GM12878 (cell line): ENCODE measurements around the gene CAMTA1. TPM values are rescaled to one million over a fixed set of nuclear protein-coding genes. Genes with fewer than 3 reads are reported as not detected.

Experiments
- ATAC-seq: fragments of 200-7000 bp; cut with Tn5 transposase; 3 replicates; pipeline ENCODE4 v1.9.1; 2020; ENCODE audit warnings: mild to moderate bottlenecking, moderate library complexity
- BruUV-seq: library from RNA; stranded (reverse); fragments of 400-500 nt; replicated peaks from 2 replicates; lab custom pipeline; 2021; lab: Mats Ljungman, UMichigan
- CTCF ChIA-PET: fragments of 300-600 bp; sonication (Branson Sonifier 250); formaldehyde crosslinking; extraction: SDS; loops from one replicate; lab custom pipeline; 2021; ENCODE audit warnings: inconsistent platforms; lab: Yijun Ruan, JAX
- POLR2A ChIA-PET: fragments of 350-600 bp; formaldehyde crosslinking; extraction: SDS; loops from one replicate; lab custom pipeline; 2021; ENCODE audit warnings: inconsistent platforms; lab: Charles Lee
- RAD21 ChIA-PET: fragments of 300-600 bp; sonication (Branson Sonifier 250); formaldehyde crosslinking; loops from one replicate; lab custom pipeline; 2023; ENCODE audit warnings: antibody characterized with exemption; ENCODE audit not compliant: unreplicated experiment; lab: Charles Lee
- SMC1A ChIA-PET: fragments of 300-600 bp; sonication (Branson Sonifier 250); formaldehyde crosslinking; loops from one replicate; lab custom pipeline; 2023; ENCODE audit not compliant: unreplicated experiment, uncharacterized antibody; lab: Charles Lee
- DNase-seq: peaks from one replicate; pipeline ENCODE4 v3.0.0-alpha.2; 2011; ENCODE audit warnings: low read depth, low spot score
- FAIRE-seq: peaks from 3 replicates; lab custom pipeline; 2011; peaks lifted over from hg19 to GRCh38; lab: Jason Lieb, UNC
- H2AFZ ChIP-seq: 2 replicates; pipeline ENCODE4 v1.6.0; 2011; ENCODE audit warnings: low read depth, low read length, control low read depth; ENCODE audit not compliant: control insufficient read depth
- H3K27ac ChIP-seq: 2 replicates; pipeline ENCODE4 v1.5.1; 2011; ENCODE audit warnings: control low read depth; ENCODE audit not compliant: control insufficient read depth, insufficient read depth
- H3K27me3 ChIP-seq, 2 experiments: replicated peaks in 1 of 2; 2 replicates each; pipeline versions ENCODE4 v1.6.0 to v1.6.1; 2011; ENCODE audit warnings: low read length in 1 of 2; ENCODE audit not compliant: control insufficient read depth in 2 of 2, insufficient read depth in 2 of 2
- H3K36me3 ChIP-seq, 2 experiments: 2 replicates each; pipeline ENCODE4 v1.5.1; 2011; ENCODE audit warnings: low read length in 1 of 2; ENCODE audit not compliant: control insufficient read depth in 2 of 2, insufficient read depth in 2 of 2
- H3K4me1 ChIP-seq: 2 replicates; pipeline ENCODE4 v1.6.1; 2011; ENCODE audit warnings: mild to moderate bottlenecking, low read length, moderate library complexity, mixed read lengths; ENCODE audit not compliant: control insufficient read depth, insufficient read depth
- H3K4me2 ChIP-seq: 2 replicates; pipeline ENCODE4 v1.6.0; 2011; ENCODE audit warnings: control low read depth; ENCODE audit not compliant: control insufficient read depth, insufficient read depth
- H3K4me3 ChIP-seq: fragments of 200-600 bp; sonication (generic); 2 replicates; pipeline ENCODE4 v1.5.1; 2016
- H3K79me2 ChIP-seq: 2 replicates; pipeline ENCODE4 v1.6.0; 2011; ENCODE audit warnings: low read length; ENCODE audit not compliant: control insufficient read depth, insufficient read depth
- H3K9ac ChIP-seq: 2 replicates; pipeline ENCODE4 v1.8.0; 2011; ENCODE audit warnings: low read length, control low read depth, mixed read lengths; ENCODE audit not compliant: control insufficient read depth, insufficient read depth
- H3K9me3 ChIP-seq: replicated peaks from 3 replicates; pipeline ENCODE4 v1.5.1; 2011; ENCODE audit warnings: mild to moderate bottlenecking, low read length; ENCODE audit not compliant: control insufficient read depth, insufficient read depth
- H4K20me1 ChIP-seq: 2 replicates; pipeline ENCODE4 v1.6.0; 2011; ENCODE audit not compliant: control insufficient read depth, insufficient read depth
- BCL3 ChIP-seq: IDR thresholded peaks from 2 replicates; pipeline ENCODE4 v1.6.1; 2011; ENCODE audit warnings: borderline replicate concordance, low read depth, mild to moderate bottlenecking, moderate library complexity, low read length; ENCODE audit not compliant: insufficient read depth, poor library complexity, severe bottlenecking
- CHD2 ChIP-seq: IDR thresholded peaks from 2 replicates; pipeline ENCODE4 v1.6.1; 2011; ENCODE audit warnings: low read depth, low read length, improper control_type of control experiment, borderline replicate concordance
- E2F4 ChIP-seq: IDR thresholded peaks from 2 replicates; pipeline ENCODE4 v1.6.1; 2012; ENCODE audit warnings: low read depth, low read length, improper control_type of control experiment
- IKZF2 ChIP-seq, 2 experiments: fragments of 450-650 bp; IDR thresholded peaks; 2 replicates each; pipeline ENCODE4 v1.6.1; 2017; ENCODE audit warnings: mild to moderate bottlenecking in 2 of 2, moderate library complexity in 2 of 2
- POLR2AphosphoS2 ChIP-seq: IDR thresholded peaks from 2 replicates; pipeline ENCODE4 v1.6.1; 2011; ENCODE audit warnings: low read depth, mild to moderate bottlenecking, low read length, improper control_type of control experiment, moderate library complexity
- RAD21 ChIP-seq: IDR thresholded peaks from 2 replicates; pipeline ENCODE4 v1.6.1; 2011; ENCODE audit warnings: mild to moderate bottlenecking, low read depth, low read length, moderate library complexity; ENCODE audit not compliant: insufficient read depth
- SMC3 ChIP-seq: IDR thresholded peaks from 2 replicates; pipeline ENCODE4 v1.6.1; 2011; ENCODE audit warnings: low read length, improper control_type of control experiment, borderline replicate concordance
- TAF1 ChIP-seq: IDR thresholded peaks from 2 replicates; pipeline ENCODE4 v1.6.1; 2011; ENCODE audit warnings: mild to moderate bottlenecking, low read depth, low read length, borderline replicate concordance
- USF2 ChIP-seq: IDR thresholded peaks from 2 replicates; pipeline ENCODE4 v1.6.1; 2011; ENCODE audit warnings: low read depth, low read length, improper control_type of control experiment, borderline replicate concordance
- WRNIP1 ChIP-seq: IDR thresholded peaks from 2 replicates; pipeline ENCODE4 v1.6.1; 2011; ENCODE audit warnings: low read depth, low read length, improper control_type of control experiment, borderline replicate concordance
- ZNF274 ChIP-seq: IDR thresholded peaks from one replicate; pipeline ENCODE4 v1.8.0; 2011; ENCODE audit not compliant: insufficient read length, insufficient read depth
- ZZZ3 ChIP-seq: IDR thresholded peaks from 2 replicates; pipeline ENCODE4 v1.6.1; 2011; ENCODE audit warnings: low read depth; ENCODE audit not compliant: control insufficient read depth, insufficient read length
- WGBS: methylation state at CpG from one replicate; pipeline ENCODE4 v1.1.6; 2016; ENCODE audit warnings: low lambda C conversion rate; ENCODE audit not compliant: insufficient replicate concordance, insufficient coverage; ENCODE audit errors: missing lambda C conversion rate; 5-methylcytosine and 5-hydroxymethylcytosine counted together
- in situ Hi-C: fragments of 300-500 bp; cut with MboI; formaldehyde crosslinking; loops from 9 replicates; pipeline ENCODE4 v1.14.3; 2018; ENCODE audit warnings: mixed read lengths
- intact Hi-C: fragments of 100-400 bp; cut with micrococcal nuclease; formaldehyde crosslinking; loops from one replicate; pipeline ENCODE4 v1.14.2; 2022; ENCODE audit not compliant: unreplicated experiment
- polyA plus RNA-seq, 11 experiments: library from polyadenylated mRNA; depleted of rRNA in 4 of 11; unstranded in 6 of 11; stranded (reverse) in 5 of 11; fragments of >200 nt; fragmentation: Nextera tagmentation in 4 of 11; fragmentation: Illumina TruSeq in 1 of 11; extraction: Ambion mirVana in 4 of 11; extraction: Trizol in 1 of 11; gene quantifications; 1 replicate in 1 of 11; 2 replicates in 10 of 11; pipeline versions ENCODE4 v1.2.1 to v1.2.3, GENCODE V29; 2011 to 2016; ENCODE audit warnings: inconsistent platforms in 2 of 11, missing spikeins in 2 of 11, low read depth in 1 of 11
- total RNA-seq, 4 experiments: library from RNA; depleted of rRNA in 3 of 4; stranded (reverse); fragments of >200 nt in 3 of 4; fragmentation: Illumina TruSeq in 1 of 4; extraction: Trizol in 1 of 4; gene quantifications; 2 replicates each; pipeline versions ENCODE4 v1.2.1 to v1.2.3, GENCODE V29; 2013 to 2021
- TF ChIP-seq, protein P1 (sequence below): IDR thresholded peaks from 2 replicates; pipeline ENCODE4 v1.6.1; 2012; ENCODE audit warnings: low read depth, low read length, improper control_type of control experiment

CAMTA1 gene
- total and polyA plus RNA-seq, 10 of the 15 experiments (the other 5 are each of a cell fraction or from before 2014, with no cell fraction given): 37.7 to 148 (median 76.4) TPM

- in situ Hi-C loops (no loop called here), intact Hi-C loops (no loop called here)
- WGBS: 38% methylated on average over 18 of the region's 18 CpGs
- no peaks in the 10 kb centered on the region for H3K79me2 ChIP-seq
- no peak for DNase-seq
- ChIA-PET POLR2A (no interaction called here), CTCF (no interaction called here), RAD21 (no interaction called here), SMC1A (no interaction called here)
- no peak overlapping the region for H2AFZ ChIP-seq
- no peaks in the 10 kb centered on the region; the same call in 2 of the 3 replicates for H3K9me3 ChIP-seq
- H3K27me3 ChIP-seq: no peaks in the 10 kb centered on the region; a peak in 2 of 4 replicates
- no peak overlapping the region for H3K4me2 ChIP-seq
- FAIRE-seq: no peak
- H3K36me3 ChIP-seq: no peaks in the 10 kb centered on the region
- H3K9ac ChIP-seq: no peak overlapping the region
- H3K4me1 ChIP-seq: no peaks in the 10 kb centered on the region
- no peak overlapping the region for H3K27ac ChIP-seq
- no TSS peak for BruUV-seq
- ATAC-seq: no peak
- no peaks in the 10 kb centered on the region for H4K20me1 ChIP-seq
- TF ChIP-seq IKZF2 (IDR thresholded peaks at IDR 0.05) (no peak), WRNIP1 (no peak), RAD21 (no peak)
- TF ChIP-seq, protein P1, sequence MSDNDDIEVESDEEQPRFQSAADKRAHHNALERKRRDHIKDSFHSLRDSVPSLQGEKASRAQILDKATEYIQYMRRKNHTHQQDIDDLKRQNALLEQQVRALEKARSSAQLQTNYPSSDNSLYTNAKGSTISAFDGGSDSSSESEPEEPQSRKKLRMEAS: no peak
- H3K4me3 ChIP-seq: no peak overlapping the region
These were observed 139.0 kb downstream of the CAMTA1 start for GRCh38 chr1:6923955-6924881.

DNA sequence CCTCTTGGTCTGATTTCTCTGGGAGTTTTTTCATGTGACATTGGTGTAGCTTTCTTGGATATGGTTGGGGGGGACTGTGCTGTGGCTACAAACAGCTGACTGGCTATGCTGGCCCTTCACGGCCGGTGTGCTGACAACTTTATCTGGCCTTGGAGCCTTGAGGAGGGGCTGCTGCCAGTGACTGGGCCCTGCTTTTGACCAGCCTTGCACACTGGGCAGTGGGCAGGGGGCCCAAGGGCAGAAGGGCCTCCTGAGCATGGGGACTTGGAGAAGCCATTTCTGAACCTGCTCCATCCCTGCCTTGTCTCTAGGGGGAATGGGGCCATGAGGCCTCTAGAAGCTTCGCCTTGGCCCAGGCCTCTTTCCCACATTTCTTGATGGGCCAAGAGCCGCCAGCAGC, 139.6 kb downstream of the CAMTA1 start:
- ChIA-PET CTCF (no interaction called here), SMC1A (no interaction called here), POLR2A (no interaction called here), RAD21 (no interaction called here)
- in situ Hi-C loops (no loop called here), intact Hi-C loops (no loop called here)
- no TSS peak for BruUV-seq
- DNase-seq (no peak), ATAC-seq (no peak), FAIRE-seq (no peak)
- WGBS: 22% methylated on average over 4 of the region's 4 CpGs
- Histone ChIP-seq H3K4me3 (no peak overlapping the region), H3K79me2 (no peaks in the 10 kb centered on the region), H4K20me1 (no peaks in the 10 kb centered on the region), H3K27me3 (no peaks in the 10 kb centered on the region; a peak in 2 of 4 replicates), H3K4me2 (no peak overlapping the region), H3K27ac (no peak overlapping the region), H3K9ac (no peak overlapping the region), H3K36me3 (no peaks in the 10 kb centered on the region), H2AFZ (no peak overlapping the region), H3K9me3 (no peaks in the 10 kb centered on the region), H3K4me1 (no peaks in the 10 kb centered on the region)
- TF ChIP-seq ZZZ3 (no peak), E2F4 (no peak), SMC3 (no peak), BCL3 (no peak), CHD2 (no peak), TAF1 (no peak), POLR2AphosphoS2 (no peak), USF2 (no peak), ZNF274 (no peak)
